ENCODE results near the gene STOML3.

- no peak for TF ChIP-seq EP300 (IDR thresholded peaks at IDR 0.05; ENCODE audit: borderline replicate concordance)
- TF ChIP-seq CREB1 (IDR thresholded peaks at IDR 0.05; ENCODE audit: low read depth), result no peak
- TF ChIP-seq, protein P1, sequence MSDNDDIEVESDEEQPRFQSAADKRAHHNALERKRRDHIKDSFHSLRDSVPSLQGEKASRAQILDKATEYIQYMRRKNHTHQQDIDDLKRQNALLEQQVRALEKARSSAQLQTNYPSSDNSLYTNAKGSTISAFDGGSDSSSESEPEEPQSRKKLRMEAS (IDR thresholded peaks at IDR 0.05), result no peak
- no peak for TF ChIP-seq YY1 (IDR thresholded peaks at IDR 0.05; ENCODE audit: low read depth)
- no peak for TF ChIP-seq FOXM1 (IDR thresholded peaks at IDR 0.05; ENCODE audit: borderline replicate concordance, low read depth)
- TF ChIP-seq TCF12 (IDR thresholded peaks at IDR 0.05; ENCODE audit: low read depth), result no peak
- no peak for TF ChIP-seq REST (IDR thresholded peaks at IDR 0.05; ENCODE audit: low read depth)
- TF ChIP-seq CEBPB (IDR thresholded peaks at IDR 0.05), result no peak
- no peak for TF ChIP-seq TEAD4 (IDR thresholded peaks at IDR 0.05)
- TF ChIP-seq RAD21 (IDR thresholded peaks at IDR 0.05; ENCODE audit: low read depth), result no peak
- no peak for TF ChIP-seq ZBTB7A (IDR thresholded peaks at IDR 0.05; ENCODE audit: low read depth)
- no peak for TF ChIP-seq TAF1 (IDR thresholded peaks at IDR 0.05; ENCODE audit: low read depth)
- TF ChIP-seq NFIC (IDR thresholded peaks at IDR 0.05), result no peak
These were observed 45.2 kb upstream of the STOML3 start for GRCh38 chr13:39035799-39036198.
